Right atrium auricular region (tissue), 2 donors: ENCODE measurements around the gene CPLX4. TPM values are rescaled to one million over a fixed set of nuclear protein-coding genes. Genes with fewer than 3 reads are reported as not detected.
A peak's percentile ranks its signal among the peaks of the same experiment; 100 is the strongest.

Source experiments
- DNase-seq: peaks from one replicate; pipeline ENCODE4 v3.0.0-alpha.2; 2019; ENCODE audit warnings: low spot score
- H3K27ac ChIP-seq, 2 donors: fragments of 200-600 bp; sonication (generic); 1 replicate in 1 of 2; 2 replicates in 1 of 2; pipeline ENCODE4 v1.5.1; 2016 to 2019
- H3K27me3 ChIP-seq, 2 donors: fragments of 200-600 bp; sonication (generic); one replicate each; pipeline versions ENCODE4 v1.5.1 to v1.6.0; 2017 to 2019
- H3K36me3 ChIP-seq: fragments of 200-600 bp; sonication (generic); one replicate; pipeline ENCODE4 v1.5.1; 2016
- H3K4me1 ChIP-seq, 2 donors: fragments of 200-600 bp; sonication (generic); one replicate each; pipeline versions ENCODE4 v1.5.1 to v1.6.0; 2017 to 2019
- H3K4me3 ChIP-seq, 2 donors: fragments of 200-600 bp; sonication (generic); 1 replicate in 1 of 2; 2 replicates in 1 of 2; pipeline ENCODE4 v1.5.1; 2017 to 2019; ENCODE audit warnings: mild to moderate bottlenecking in 1 of 2, moderate library complexity in 1 of 2
- H3K9me3 ChIP-seq, 2 donors: fragments of 200-600 bp; sonication (generic); one replicate each; pipeline ENCODE4 v1.5.1; 2019
- CTCF ChIP-seq, 2 donors: fragments of 200-600 bp; sonication (generic); IDR thresholded peaks; one replicate each; pipeline ENCODE4 v1.5.1; 2019; ENCODE audit warnings: antibody characterized with exemption in 2 of 2
- total RNA-seq, 2 donors: library from RNA; depleted of rRNA; stranded (reverse); fragments of >200 nt; gene quantifications; one replicate each; pipeline ENCODE4 v1.1.0, GENCODE V29; 2016

The CPLX4 gene
- total RNA-seq, 2 donors from 2014 or later: not detected

GRCh38 chr18:59273759-59274532, 44.5 kb downstream of the CPLX4 start:
- Histone ChIP-seq H3K4me1 (peaks cover 0 to 31% of the 10 kb centered on the region in 2 donors), H3K36me3 (no peaks in the 10 kb centered on the region), H3K27ac (no peak overlapping the region), H3K27me3 (peaks cover 38 to 53% of the 10 kb centered on the region in 2 donors), H3K4me3 (peak overlapping the region in 1 of 2 donors; percentile 34), H3K9me3 (no peaks in the 10 kb centered on the region)
- no peak for TF ChIP-seq CTCF (IDR thresholded peaks at IDR 0.05)
- no peak for DNase-seq

DNA sequence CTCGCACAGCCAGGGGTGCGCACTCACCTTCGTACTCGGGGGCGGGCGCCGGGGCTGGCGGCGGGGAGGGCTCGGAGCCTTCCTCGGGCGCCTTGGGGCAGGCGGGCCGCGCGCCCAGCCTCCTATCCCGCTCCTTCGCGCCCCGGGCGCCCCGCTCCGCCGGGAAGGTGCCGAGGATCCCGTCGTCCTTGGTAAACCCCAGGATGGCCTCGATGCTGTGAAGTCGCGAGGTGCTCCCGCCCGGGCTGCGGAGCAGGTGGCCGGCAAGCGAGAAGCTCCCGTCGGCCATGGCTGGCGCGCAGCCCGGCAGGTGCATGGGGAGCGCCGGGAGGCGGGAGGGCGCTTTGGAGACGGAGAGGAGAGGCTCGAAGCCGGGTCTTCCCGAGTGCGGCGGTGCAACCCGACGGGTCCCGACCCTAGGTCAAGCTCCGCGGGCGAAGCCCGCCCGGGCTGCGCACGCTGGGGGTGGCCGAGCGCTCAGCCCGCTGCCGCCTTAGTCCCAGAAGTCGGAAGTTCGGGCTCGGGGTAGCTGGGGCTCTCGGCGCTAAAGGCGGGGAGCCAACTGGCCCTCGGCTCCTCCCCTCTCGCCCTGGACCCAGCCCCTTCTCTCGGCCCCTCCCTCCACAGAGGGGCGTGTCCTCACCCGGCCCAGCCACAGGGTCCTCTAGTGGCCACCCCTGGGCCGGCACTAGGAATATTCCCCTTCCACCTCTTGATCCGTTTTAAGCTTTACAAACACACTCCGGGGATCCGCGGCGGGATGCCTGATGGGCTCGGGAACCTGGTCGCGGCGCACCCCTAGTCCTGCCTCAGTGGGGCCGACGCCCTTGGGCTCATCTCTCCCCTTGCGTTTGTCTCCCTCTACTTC, 45.3 kb downstream of the CPLX4 start, which contains the start of gene RAX:
Gene RAX (minus strand): TSS at position 564 of the 868 bp plus-strand sequence. CDS start 248 bp downstream, at position 316.
- H3K4me1 ChIP-seq: peaks cover 0 to 39% of the 10 kb centered on the region in 2 donors
- peak within 1 kb of the TSS in 1 of 2 donors; percentile 34 for H3K4me3 ChIP-seq
- no peak for DNase-seq
- no peak for TF ChIP-seq CTCF (IDR thresholded peaks at IDR 0.05)
- H3K9me3 ChIP-seq: no peaks in the 10 kb centered on the region
- H3K27ac ChIP-seq: no peak within 1 kb of the TSS
- peaks cover 45 to 61% of the 10 kb centered on the region in 2 donors for H3K27me3 ChIP-seq
- H3K36me3 ChIP-seq: no peaks in the 10 kb centered on the region

- Histone ChIP-seq H3K4me1 (peaks cover 0 to 46% of the 10 kb centered on the region in 2 donors), H3K27ac (no peak overlapping the region), H3K4me3 (peak overlapping the region in 1 of 2 donors; percentile 34), H3K36me3 (no peaks in the 10 kb centered on the region), H3K27me3 (peaks cover 46 to 69% of the 10 kb centered on the region in 2 donors), H3K9me3 (no peaks in the 10 kb centered on the region)
- TF ChIP-seq CTCF (IDR thresholded peaks at IDR 0.05): no peak
- no peak for DNase-seq
These were observed 46.1 kb downstream of the CPLX4 start for GRCh38 chr18:59272221-59272888.

DNA sequence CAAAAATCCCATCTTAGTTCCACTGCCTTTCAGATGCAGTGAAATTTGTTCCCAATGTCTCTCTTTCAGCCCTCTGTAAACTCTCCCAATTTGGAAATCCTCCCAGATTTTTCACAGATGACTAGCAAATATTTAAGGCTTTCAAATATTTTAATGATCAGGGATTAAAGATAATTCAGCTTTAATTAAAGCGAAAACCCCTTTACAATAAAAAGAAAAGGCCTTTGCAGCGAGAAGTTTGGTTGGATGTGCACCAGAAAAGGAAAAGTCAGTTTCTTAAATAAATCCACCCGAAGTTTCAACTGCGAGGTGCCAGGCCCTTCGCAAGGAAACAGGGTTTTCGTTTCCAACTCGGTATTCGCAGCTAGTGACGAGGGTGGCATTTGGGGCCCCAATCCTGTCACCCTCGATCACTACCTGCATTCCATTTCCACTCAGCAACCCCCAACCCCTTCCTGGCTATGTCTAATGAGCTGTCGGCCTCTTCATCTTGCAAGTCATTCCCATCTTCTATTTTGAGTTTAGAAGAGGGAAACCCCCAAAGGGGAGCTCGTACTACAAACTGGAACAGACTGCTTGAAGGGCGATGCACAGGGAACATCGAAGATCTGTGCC, 46.7 kb downstream of the CPLX4 start:
- DNase-seq: no peak
- no peaks in the 10 kb centered on the region for H3K36me3 ChIP-seq
- peaks cover 46 to 69% of the 10 kb centered on the region in 2 donors for H3K27me3 ChIP-seq
- no peaks in the 10 kb centered on the region for H3K9me3 ChIP-seq
- peaks cover 0 to 46% of the 10 kb centered on the region in 2 donors for H3K4me1 ChIP-seq
- no peak for TF ChIP-seq CTCF (IDR thresholded peaks at IDR 0.05)
- H3K4me3 ChIP-seq: no peak overlapping the region
- no peak overlapping the region for H3K27ac ChIP-seq

- Histone ChIP-seq H3K27me3 (peaks cover 45 to 76% of the 10 kb centered on the region in 2 donors), H3K36me3 (no peaks in the 10 kb centered on the region), H3K4me3 (no peak overlapping the region), H3K27ac (no peak overlapping the region), H3K4me1 (peaks cover 0 to 46% of the 10 kb centered on the region in 2 donors), H3K9me3 (no peaks in the 10 kb centered on the region)
- no peak for DNase-seq
- no peak for TF ChIP-seq CTCF (IDR thresholded peaks at IDR 0.05)
These were observed 47.7 kb downstream of the CPLX4 start for GRCh38 chr18:59270689-59271257.
